ENCODE results near the gene SLC7A7. TPM values are rescaled to one million over a fixed set of nuclear protein-coding genes. Genes with fewer than 3 reads are reported as not detected.
"Not testable (repeated sequence)": the region's sequence is repeated elsewhere in the genome, so short reads cannot be mapped to it uniquely, and the experiment has no call there.

SLC7A7 gene
- 1.9 and 7.8 TPM in 2 replicates for total RNA-seq

GRCh38 chr14:22814941-22815713, at the start of gene SLC7A7:
TSS of gene SLC7A7 (minus strand) at chr14:22815435. CDS start at chr14:22813398, 2,037 bp downstream.
- no peak for DNase-seq (ENCODE audit: low read depth in 2 of 2)

GRCh38 chr14:22864979-22865378, 49.7 kb upstream of the SLC7A7 start:
- no peak for DNase-seq (ENCODE audit: low read depth in 2 of 2)

- DNase-seq (ENCODE audit: low read depth in 2 of 2), result no peak
Measured at GRCh38 chr14:22861651-22862050, 46.4 kb upstream of the SLC7A7 start.

GRCh38 chr14:22860377-22860776, 45.1 kb upstream of the SLC7A7 start:
- DNase-seq (ENCODE audit: low read depth in 2 of 2), result not testable (repeated sequence)

- DNase-seq (ENCODE audit: low read depth in 2 of 2), result no peak
Measured at GRCh38 chr14:22856428-22856827, 41.2 kb upstream of the SLC7A7 start.

GRCh38 chr14:22854963-22855724, 39.9 kb upstream of the SLC7A7 start:
- no peak for DNase-seq (ENCODE audit: low read depth in 2 of 2)

GRCh38 chr14:22854296-22854695, 39.1 kb upstream of the SLC7A7 start:
- not testable (repeated sequence) for DNase-seq (ENCODE audit: low read depth in 2 of 2)

GRCh38 chr14:22852940-22853767, 37.9 kb upstream of the SLC7A7 start:
- DNase-seq (ENCODE audit: low read depth in 2 of 2), result peak; percentile 57 to 84

- DNase-seq (ENCODE audit: low read depth in 2 of 2), result no peak
Measured at GRCh38 chr14:22852599-22852939, 37.3 kb upstream of the SLC7A7 start.

GRCh38 chr14:22852178-22852577, 36.9 kb upstream of the SLC7A7 start:
- not testable (repeated sequence) for DNase-seq (ENCODE audit: low read depth in 2 of 2)

GRCh38 chr14:22850944-22851764, 35.9 kb upstream of the SLC7A7 start:
- DNase-seq (ENCODE audit: low read depth in 2 of 2), result peak; percentile 80 to 94

GRCh38 chr14:22849212-22849819, 34.1 kb upstream of the SLC7A7 start:
- DNase-seq (ENCODE audit: low read depth in 2 of 2), result no peak

GRCh38 chr14:22848351-22849164, 33.3 kb upstream of the SLC7A7 start:
- DNase-seq (ENCODE audit: low read depth in 2 of 2), result peak in 1 of 2 donors; percentile 75

- peak in 1 of 2 donors; percentile 26 for DNase-seq (ENCODE audit: low read depth in 2 of 2)
Measured at GRCh38 chr14:22847661-22848341, 32.6 kb upstream of the SLC7A7 start.

- no peak for DNase-seq (ENCODE audit: low read depth in 2 of 2)
Measured at GRCh38 chr14:22846811-22847307, 31.6 kb upstream of the SLC7A7 start.

- no peak for DNase-seq (ENCODE audit: low read depth in 2 of 2)
Measured at GRCh38 chr14:22845821-22846625, 30.8 kb upstream of the SLC7A7 start.

- DNase-seq (ENCODE audit: low read depth in 2 of 2), result no peak
Measured at GRCh38 chr14:22845103-22845394, 29.8 kb upstream of the SLC7A7 start.

Measured in dermis microvascular lymphatic vessel endothelial cell (primary cell).